Measurements from ENCODE around the gene KRT77.
"Not testable (repeated sequence)": the region's sequence is repeated elsewhere in the genome, so short reads cannot be mapped to it uniquely, and the experiment has no call there.

The KRT77 gene

GRCh38 chr12:52703424-52703823 is at the start of gene KRT77:
Gene KRT77 (minus strand): TSS chr12:52703524. CDS start chr12:52703434, 90 bp downstream.
- no peak for DNase-seq

- DNase-seq, result no peak
These were observed 49.2 kb upstream of the KRT77 start for GRCh38 chr12:52752516-52752915.

GRCh38 chr12:52751795-52752194 is 48.5 kb upstream of the KRT77 start:
- no peak for DNase-seq

- DNase-seq, result not testable (repeated sequence)
These were observed 47.2 kb upstream of the KRT77 start for GRCh38 chr12:52750532-52750931.

- no peak for DNase-seq
These were observed 46.5 kb upstream of the KRT77 start for GRCh38 chr12:52749827-52750226.

DNA sequence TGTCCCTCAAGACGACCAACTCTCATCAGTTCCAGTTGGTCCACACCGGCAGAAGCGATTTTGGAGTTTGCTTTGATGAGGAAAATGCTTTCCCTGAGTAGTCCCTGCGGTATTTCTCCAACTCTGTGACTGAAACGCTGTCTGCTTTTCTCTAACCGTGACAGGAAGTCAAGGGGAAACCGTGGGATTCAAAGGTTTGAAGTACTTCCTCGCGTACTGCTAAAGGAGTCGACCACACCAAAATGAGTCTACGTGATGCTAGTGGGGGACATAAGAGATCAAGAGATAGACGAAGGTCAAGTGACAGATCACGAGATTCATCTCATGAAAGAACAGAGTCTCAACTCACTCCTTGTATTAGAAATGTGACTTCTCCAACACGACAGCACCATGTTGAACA is 45.3 kb upstream of the KRT77 start:
- no peak for DNase-seq

DNA sequence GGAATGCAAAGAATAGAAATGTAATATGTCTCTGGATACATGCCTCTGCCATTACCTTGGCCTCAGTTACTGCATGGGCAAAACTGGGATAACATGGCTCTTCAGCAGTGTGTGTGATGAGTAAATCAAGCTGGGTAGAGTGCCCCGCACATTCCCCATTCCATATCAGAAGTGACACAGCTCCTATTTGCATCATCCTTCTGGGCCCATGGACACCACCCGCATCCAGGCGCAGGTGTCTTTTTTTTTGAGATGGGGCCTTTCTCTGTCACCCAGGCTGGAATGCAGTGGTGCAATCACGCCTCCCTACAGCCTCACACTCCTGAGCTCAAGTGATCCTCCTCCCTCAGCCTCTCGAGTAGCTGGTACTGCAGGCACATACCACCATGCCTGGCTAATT is 42.2 kb upstream of the KRT77 start:
- no peak for DNase-seq

GRCh38 chr12:52744493-52745156 is 41.3 kb upstream of the KRT77 start:
- no peak for DNase-seq

GRCh38 chr12:52742822-52743457 is 39.6 kb upstream of the KRT77 start:
- no peak for DNase-seq

- no peak for DNase-seq
These were observed 38.9 kb upstream of the KRT77 start for GRCh38 chr12:52742196-52742580.

GRCh38 chr12:52741375-52742195 is 38.3 kb upstream of the KRT77 start:
- peak; percentile 22 for DNase-seq

DNA sequence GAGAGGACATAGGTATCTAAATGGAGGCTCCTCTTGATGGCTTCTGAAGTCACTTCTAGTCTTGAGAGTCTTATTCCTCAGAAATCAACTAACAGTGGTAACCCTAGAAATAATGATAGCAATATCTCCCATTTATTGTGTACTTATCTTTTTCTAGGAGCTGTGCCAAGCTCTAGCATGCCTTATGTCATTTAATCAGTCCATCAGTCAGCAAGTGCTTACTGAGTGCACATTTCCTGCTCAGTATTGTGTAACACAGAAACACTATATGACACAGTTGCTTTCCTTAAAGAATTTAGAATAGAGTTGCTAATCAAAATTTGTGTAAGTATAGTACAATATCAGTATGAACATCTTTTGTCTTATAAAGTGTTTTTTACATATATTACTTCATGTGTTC is 37.3 kb upstream of the KRT77 start:
- no peak for DNase-seq

GRCh38 chr12:52739963-52740362 is 36.6 kb upstream of the KRT77 start:
- DNase-seq, result no peak

DNA sequence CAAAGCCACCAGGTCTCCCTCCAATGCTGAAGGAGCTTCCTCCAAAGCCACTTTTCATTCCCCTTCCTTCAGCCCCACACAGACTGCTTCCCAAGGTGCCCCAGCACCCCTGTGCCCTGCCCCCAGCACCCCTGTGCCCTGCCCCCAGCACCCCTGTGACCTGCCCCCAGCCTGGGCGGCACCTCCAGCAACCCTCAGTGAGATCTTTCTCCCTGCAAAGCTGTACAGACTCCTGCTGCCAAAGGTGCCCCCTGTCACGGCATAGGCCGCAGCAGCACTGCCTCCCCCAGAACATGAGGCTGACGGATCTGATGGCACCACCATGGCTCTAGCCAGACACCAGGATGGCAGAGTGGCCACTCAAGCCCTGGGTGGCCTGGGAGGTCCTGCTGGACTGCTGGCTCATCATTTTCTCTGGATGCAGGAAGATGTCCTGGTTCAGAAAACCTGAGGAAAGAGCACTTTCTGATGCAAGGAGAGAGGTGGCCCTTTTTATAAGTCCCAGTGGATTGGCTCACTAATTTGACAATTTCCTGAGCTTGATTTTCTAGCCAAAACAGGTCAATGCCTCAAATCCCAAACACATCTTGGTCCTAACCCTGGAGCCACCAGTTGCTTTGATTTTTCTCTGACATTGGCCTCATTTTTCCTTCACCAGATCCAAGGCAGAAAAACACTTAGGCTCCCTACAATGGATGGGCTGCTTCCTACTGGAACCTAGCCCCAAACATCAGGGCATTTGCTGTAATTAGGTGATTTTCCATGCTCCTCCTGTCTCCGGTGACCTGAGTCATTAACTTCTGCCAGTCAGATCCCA is 32.7 kb upstream of the KRT77 start:
- no peak for DNase-seq

DNA sequence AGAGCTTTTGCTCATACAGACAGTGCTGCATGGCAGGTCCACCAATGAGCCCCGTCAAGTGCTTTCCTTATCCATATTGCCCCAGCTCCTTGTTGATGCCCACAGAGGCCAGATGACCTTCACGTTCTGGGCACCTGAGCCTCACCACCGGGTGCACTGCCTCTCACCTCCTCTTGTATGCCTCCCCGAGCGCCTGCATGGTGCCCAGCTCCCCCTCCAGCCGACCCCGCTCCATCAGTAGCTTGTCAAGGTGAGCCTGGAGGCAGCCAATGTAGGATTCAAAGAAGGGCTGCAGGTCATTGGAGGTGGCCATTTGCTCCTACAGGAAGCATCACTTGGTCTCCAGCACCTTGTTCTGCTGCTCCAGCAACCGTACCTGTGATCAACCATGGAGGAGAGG is 31.8 kb upstream of the KRT77 start:
- no peak for DNase-seq

DNA sequence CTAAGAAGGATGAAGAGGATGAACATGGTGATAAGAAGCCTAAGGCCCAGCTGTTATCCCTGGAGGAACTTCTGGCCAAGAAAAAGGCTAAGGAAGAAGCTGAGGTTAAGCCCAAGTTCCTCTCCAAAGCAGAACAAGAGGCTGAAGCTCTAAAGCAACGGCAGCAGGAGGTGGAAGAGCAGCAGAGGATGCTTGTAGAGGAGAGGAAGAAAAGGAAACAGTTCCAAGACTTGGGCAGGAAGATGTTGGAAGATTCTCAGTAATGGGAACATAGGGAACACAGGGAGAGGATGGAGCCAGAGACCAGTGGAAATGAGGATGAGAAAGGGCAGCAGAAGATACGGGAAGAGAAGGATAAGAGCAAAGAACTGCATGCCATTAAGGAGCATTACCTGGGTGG is 27.5 kb upstream of the KRT77 start:
- DNase-seq, result no peak

DNA sequence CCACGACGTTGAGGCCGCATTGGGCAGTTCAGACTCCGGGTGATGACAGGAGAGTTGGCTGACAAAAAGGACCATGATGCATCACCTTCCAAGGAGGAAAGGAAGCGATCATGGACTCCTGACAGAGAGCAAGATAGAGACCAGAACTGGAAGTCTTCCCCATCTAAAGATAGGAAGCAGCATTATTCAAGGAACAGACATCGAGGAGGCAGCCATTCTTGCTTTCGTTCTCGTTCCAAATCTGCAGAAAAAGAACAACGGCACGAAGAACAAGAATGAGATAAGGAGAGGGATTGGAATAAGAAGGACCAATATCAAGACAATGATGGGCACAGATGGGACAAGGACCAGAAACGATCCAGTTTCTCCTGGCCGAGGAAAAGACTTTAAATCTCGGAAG is 27.1 kb upstream of the KRT77 start:
- DNase-seq, result no peak

GRCh38 chr12:52729147-52729546 is 25.8 kb upstream of the KRT77 start:
- DNase-seq, result no peak

- no peak for DNase-seq
These were observed 25.1 kb upstream of the KRT77 start for GRCh38 chr12:52728374-52728773.

GRCh38 chr12:52727037-52727436 is 23.7 kb upstream of the KRT77 start:
- DNase-seq, result no peak

DNA sequence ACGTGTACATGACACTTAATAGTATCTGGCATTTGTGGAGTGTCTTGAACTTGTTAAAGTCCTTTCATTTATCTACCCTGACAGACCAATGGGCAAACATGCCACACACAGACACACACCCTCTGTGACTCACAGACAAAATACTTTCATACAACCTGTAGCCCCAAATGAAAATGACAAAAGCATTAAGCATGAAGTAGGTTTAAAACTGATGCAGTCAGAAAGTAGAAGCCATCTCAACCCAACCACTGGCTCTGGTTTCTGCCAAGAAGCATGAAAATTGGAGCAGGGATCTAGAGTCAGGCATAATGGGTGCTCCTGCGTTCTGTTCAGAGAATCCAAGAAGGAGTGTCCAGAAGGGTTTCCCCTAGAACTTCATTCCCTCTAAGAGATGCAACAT is 23.1 kb upstream of the KRT77 start:
- DNase-seq, result no peak

GRCh38 chr12:52724384-52724783 is 21.1 kb upstream of the KRT77 start:
- no peak for DNase-seq

- no peak for DNase-seq
These were observed 19.4 kb upstream of the KRT77 start for GRCh38 chr12:52722680-52723079.

All from stimulated activated naive CD4-positive, alpha-beta T cell treated with Interleukin-2 at 50 U/mL for 16 hours (primary cell).